HCT116 (cell line): ENCODE data around the gene GRM4. TPM values are rescaled to one million over a fixed set of nuclear protein-coding genes. Genes with fewer than 3 reads are reported as not detected.

Source experiments
- ATAC-seq: fragments of 200-7000 bp; cut with Tn5 transposase; 2 replicates; pipeline ENCODE4 v1.9.1; 2020; ENCODE audit warnings: mild to moderate bottlenecking, moderate library complexity
- BruUV-seq: library from RNA; stranded (reverse); fragments of 400-500 nt; replicated peaks from 2 replicates; lab custom pipeline; 2021; lab: Mats Ljungman, UMichigan
- CTCF ChIA-PET: fragments of 300-600 bp; sonication (Branson Sonifier 250); formaldehyde crosslinking; loops from one replicate; lab custom pipeline; 2021; ENCODE audit warnings: antibody characterized with exemption; lab: Charles Lee
- POLR2A ChIA-PET: fragments of 300-600, 350-600 bp; sonication (Branson Sonifier 250); formaldehyde crosslinking; loops from one replicate; lab custom pipeline; 2021; ENCODE audit warnings: antibody characterized with exemption; lab: Charles Lee
- RAD21 ChIA-PET, 2 experiments: fragments of 300-600 bp; sonication (Branson Sonifier 250); formaldehyde crosslinking; loops; one replicate each; lab custom pipeline; 2023; ENCODE audit warnings: low total read pairs in 2 of 2; ENCODE audit not compliant: uncharacterized antibody in 2 of 2, unreplicated experiment in 2 of 2, low non-redundant PET in 1 of 2; lab: Charles Lee
- DNase-seq: peaks from one replicate; pipeline ENCODE4 v3.0.0-alpha.2; 2010; ENCODE audit warnings: low read depth, low spot score
- H2AFZ ChIP-seq: fragments of 200-600 bp; shearing (Covaris generic), sonication (generic); 2 replicates; pipeline ENCODE4 v1.6.1; 2017; ENCODE audit warnings: low read depth, mixed run types, mixed read lengths, antibody characterized with exemption, low read length; ENCODE audit not compliant: poor library complexity, severe bottlenecking
- H3K27ac ChIP-seq: 2 replicates; pipeline ENCODE4 v1.5.1; 2012; ENCODE audit warnings: low read depth, low read length
- H3K27me3 ChIP-seq: fragments of 200-600 bp; sonication (generic); 2 replicates; pipeline ENCODE4 v1.6.1; 2016; ENCODE audit warnings: mixed run types, low read length, mixed read lengths; ENCODE audit not compliant: insufficient read depth
- H3K36me3 ChIP-seq, 2 experiments: fragments of 200-500 bp in 1 of 2; fragments of 200-600 bp in 1 of 2; sonication (Bioruptor generic) in 1 of 2; sonication (generic) in 1 of 2; 2 replicates each; pipeline versions ENCODE4 v1.5.1 to v1.6.1; 2014 to 2016; ENCODE audit warnings: low read length in 2 of 2, inconsistent platforms in 1 of 2, mixed read lengths in 1 of 2, mixed run types in 1 of 2; ENCODE audit not compliant: insufficient read depth in 2 of 2, control insufficient read depth in 1 of 2
- H3K4me1 ChIP-seq, 2 experiments: fragments of 200-600 bp in 1 of 2; sonication (generic) in 1 of 2; 2 replicates each; pipeline versions ENCODE4 v1.5.1 to v1.6.1; 2012 to 2017; ENCODE audit warnings: low read length in 2 of 2, inconsistent platforms in 1 of 2, mild to moderate bottlenecking in 1 of 2, mixed read lengths in 1 of 2, mixed run types in 1 of 2, moderate library complexity in 1 of 2; ENCODE audit not compliant: insufficient read depth in 2 of 2, control insufficient read depth in 1 of 2
- H3K4me2 ChIP-seq: fragments of 200-600 bp; sonication (generic); 2 replicates; pipeline ENCODE4 v1.6.1; 2017; ENCODE audit warnings: mixed run types, low read length, mixed read lengths
- H3K4me3 ChIP-seq, 2 experiments: fragments of 200-600 bp in 1 of 2; sonication (generic) in 1 of 2; replicated peaks in 1 of 2; 2 replicates each; pipeline ENCODE4 v1.5.1; 2011 to 2016; ENCODE audit warnings: low read length in 2 of 2, control low read depth in 1 of 2, low read depth in 1 of 2, mild to moderate bottlenecking in 1 of 2, mixed read lengths in 1 of 2, mixed run types in 1 of 2
- H3K79me2 ChIP-seq: fragments of 200-600 bp; sonication (generic); 2 replicates; pipeline ENCODE4 v1.6.1; 2017; ENCODE audit warnings: mild to moderate bottlenecking, mixed run types, low read length, moderate library complexity, mixed read lengths; ENCODE audit not compliant: insufficient read depth
- H3K9ac ChIP-seq: fragments of 200-600 bp; sonication (generic); 2 replicates; pipeline ENCODE4 v1.6.1; 2016; ENCODE audit warnings: low read length, mixed read lengths
- H3K9me2 ChIP-seq: fragments of 200-600 bp; sonication (generic), shearing (Covaris generic); 2 replicates; pipeline ENCODE4 v1.6.1; 2017; ENCODE audit warnings: mixed run types, mild to moderate bottlenecking, moderate library complexity; ENCODE audit not compliant: insufficient read depth
- H3K9me3 ChIP-seq, 2 experiments: fragments of 200-500 bp in 1 of 2; fragments of 200-600 bp in 1 of 2; sonication (Bioruptor generic) in 1 of 2; sonication (generic) in 1 of 2; 2 replicates each; pipeline ENCODE4 v1.6.1; 2014 to 2017; ENCODE audit warnings: low read length in 2 of 2, mixed read lengths in 2 of 2, inconsistent platforms in 1 of 2, low read depth in 1 of 2, mild to moderate bottlenecking in 1 of 2, mixed run types in 1 of 2, moderate library complexity in 1 of 2; ENCODE audit not compliant: control insufficient read depth in 1 of 2, insufficient read depth in 1 of 2
- H4K20me1 ChIP-seq: fragments of 200-600 bp; sonication (generic), shearing (Covaris generic); 2 replicates; pipeline ENCODE4 v1.6.1; 2017; ENCODE audit warnings: mixed run types, mild to moderate bottlenecking, moderate library complexity; ENCODE audit not compliant: insufficient read depth
- CBX3 ChIP-seq: IDR thresholded peaks from 2 replicates; pipeline ENCODE4 v1.6.1; 2012; ENCODE audit warnings: low read depth
- CEBPB ChIP-seq: IDR thresholded peaks from 2 replicates; pipeline ENCODE4 v1.6.1; 2012; ENCODE audit warnings: low read depth
- EGR1 ChIP-seq: IDR thresholded peaks from 2 replicates; pipeline ENCODE4 v1.6.1; 2012; ENCODE audit warnings: low read depth
- ELF1 ChIP-seq: IDR thresholded peaks from 2 replicates; pipeline ENCODE4 v1.6.1; 2012; ENCODE audit warnings: low read depth, borderline replicate concordance
- JUND ChIP-seq: IDR thresholded peaks from 2 replicates; pipeline ENCODE4 v1.6.1; 2012
- SIN3A ChIP-seq: IDR thresholded peaks from 2 replicates; pipeline ENCODE4 v1.6.1; 2012; ENCODE audit warnings: low read depth
- SP1 ChIP-seq: IDR thresholded peaks from 2 replicates; pipeline ENCODE4 v1.6.1; 2012; ENCODE audit warnings: low read depth
- SRF ChIP-seq: IDR thresholded peaks from 2 replicates; pipeline ENCODE4 v1.6.1; 2012; ENCODE audit warnings: low read depth
- TCF7L2 ChIP-seq: IDR thresholded peaks from 2 replicates; pipeline ENCODE4 v1.7.0; 2011; ENCODE audit warnings: borderline replicate concordance, inconsistent platforms; ENCODE audit not compliant: insufficient read depth, insufficient read length; ENCODE audit errors: extremely low read depth
- YY1 ChIP-seq: IDR thresholded peaks from 2 replicates; pipeline ENCODE4 v1.6.1; 2011; ENCODE audit warnings: low read length, low read depth, moderate library complexity, mild to moderate bottlenecking; ENCODE audit not compliant: insufficient replicate concordance; ENCODE audit errors: extremely low read depth
- ZNF274 ChIP-seq: fragments of 200-500 bp; sonication (Bioruptor generic); IDR thresholded peaks from 2 replicates; pipeline ENCODE4 v1.6.1; 2014; ENCODE audit warnings: mild to moderate bottlenecking, low read depth, low read length, inconsistent platforms
- intact Hi-C: fragments of 100-400 bp; cut with micrococcal nuclease; formaldehyde crosslinking; loops from 2 replicates; pipeline ENCODE4 v1.10.0; 2022
- total RNA-seq: library from RNA; stranded (reverse); gene quantifications from one replicate; pipeline ENCODE4 v1.2.1, GENCODE V29; 2021; ENCODE audit not compliant: unreplicated experiment
- TF ChIP-seq, protein P1 (sequence below): IDR thresholded peaks from 2 replicates; pipeline ENCODE4 v1.6.1; 2012; ENCODE audit warnings: low read depth
- TF ChIP-seq, protein P2 (sequence below): IDR thresholded peaks from 2 replicates; pipeline ENCODE4 v1.6.1; 2011; ENCODE audit warnings: mild to moderate bottlenecking, low read length, moderate library complexity; ENCODE audit not compliant: insufficient replicate concordance; ENCODE audit errors: extremely low read depth
- TF ChIP-seq, protein P3 (sequence below): IDR thresholded peaks from 2 replicates; pipeline ENCODE4 v1.6.1; 2012

GRM4 gene
- total RNA-seq, 1 experiment from 2014 or later: 2.6 TPM

DNA sequence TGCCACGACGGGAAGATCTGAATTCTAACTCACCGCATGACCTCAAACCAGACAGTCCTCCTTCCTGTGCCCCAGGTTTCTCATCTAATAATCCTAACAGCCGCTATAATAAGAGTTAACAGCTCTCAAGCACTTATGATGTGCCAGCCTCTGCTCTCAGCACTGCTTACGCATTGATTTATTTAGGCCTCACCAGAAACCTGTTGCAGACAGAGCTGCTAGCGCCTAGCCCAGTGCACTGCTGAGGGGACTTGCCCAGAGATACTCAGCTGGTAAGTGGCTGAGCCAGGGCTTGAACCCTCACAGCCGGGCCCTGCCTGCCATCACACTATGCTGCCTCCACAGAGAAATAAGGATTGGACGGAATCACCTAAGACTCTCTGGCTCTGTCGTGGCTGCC, 37.7 kb downstream of the GRM4 start:
- no peak for ATAC-seq
- H3K36me3 ChIP-seq: no peaks in the 10 kb centered on the region
- no peaks in the 10 kb centered on the region for H3K9me3 ChIP-seq
- no peak overlapping the region for H3K4me3 ChIP-seq
- no TSS peak for BruUV-seq
- ChIA-PET POLR2A (no interaction called here), RAD21 (no interaction called here), CTCF (no interaction called here)
- no peaks in the 10 kb centered on the region for H4K20me1 ChIP-seq
- no peak overlapping the region for H3K9ac ChIP-seq
- H3K4me1 ChIP-seq: no peaks in the 10 kb centered on the region
- no peak overlapping the region for H3K4me2 ChIP-seq
- H3K27me3 ChIP-seq: peaks cover 18% of the 10 kb centered on the region
- no peaks in the 10 kb centered on the region for H3K9me2 ChIP-seq
- no peaks in the 10 kb centered on the region for H3K79me2 ChIP-seq
- no peak overlapping the region for H3K27ac ChIP-seq
- intact Hi-C loops: no loop called here
- no peak overlapping the region for H2AFZ ChIP-seq
- no peak for DNase-seq
- no peak for TF ChIP-seq SRF

DNA sequence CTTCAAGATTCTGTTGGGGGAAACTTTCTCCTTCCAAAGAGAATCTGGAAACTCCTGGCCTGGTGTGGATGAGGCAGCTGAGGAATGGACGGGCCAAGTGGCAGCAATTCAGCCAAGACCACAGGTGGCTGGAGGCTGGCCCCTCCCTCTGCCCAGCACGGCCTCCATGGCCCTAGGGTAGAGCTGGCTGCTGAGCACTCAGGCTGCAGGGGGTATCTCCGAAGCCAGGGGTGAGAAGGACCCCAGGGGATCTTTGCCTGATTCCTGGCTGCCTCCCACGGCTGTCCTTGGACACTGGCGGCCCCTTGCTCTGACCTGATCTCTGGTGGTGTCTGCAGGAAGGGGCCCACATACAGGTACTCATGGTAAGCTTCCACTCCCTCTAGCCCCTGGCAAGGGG, 39.0 kb downstream of the GRM4 start:
- Histone ChIP-seq H4K20me1 (no peaks in the 10 kb centered on the region), H2AFZ (no peak overlapping the region), H3K9me2 (no peaks in the 10 kb centered on the region), H3K4me2 (no peak overlapping the region), H3K4me3 (no peak overlapping the region), H3K79me2 (no peaks in the 10 kb centered on the region), H3K36me3 (no peaks in the 10 kb centered on the region), H3K4me1 (no peaks in the 10 kb centered on the region), H3K9me3 (no peaks in the 10 kb centered on the region), H3K27ac (no peak overlapping the region), H3K27me3 (peaks cover 6% of the 10 kb centered on the region; the same call in 1 of the 2 replicates), H3K9ac (no peak overlapping the region)
- CTCF ChIA-PET: no interaction called here
- ATAC-seq (no peak), DNase-seq (no peak)
- intact Hi-C loops: no loop called here
- RAD21 ChIA-PET: no interaction called here
- POLR2A ChIA-PET: no interaction called here
- BruUV-seq: no TSS peak
- TF ChIP-seq JUND: no peak
- TF ChIP-seq, protein P1, sequence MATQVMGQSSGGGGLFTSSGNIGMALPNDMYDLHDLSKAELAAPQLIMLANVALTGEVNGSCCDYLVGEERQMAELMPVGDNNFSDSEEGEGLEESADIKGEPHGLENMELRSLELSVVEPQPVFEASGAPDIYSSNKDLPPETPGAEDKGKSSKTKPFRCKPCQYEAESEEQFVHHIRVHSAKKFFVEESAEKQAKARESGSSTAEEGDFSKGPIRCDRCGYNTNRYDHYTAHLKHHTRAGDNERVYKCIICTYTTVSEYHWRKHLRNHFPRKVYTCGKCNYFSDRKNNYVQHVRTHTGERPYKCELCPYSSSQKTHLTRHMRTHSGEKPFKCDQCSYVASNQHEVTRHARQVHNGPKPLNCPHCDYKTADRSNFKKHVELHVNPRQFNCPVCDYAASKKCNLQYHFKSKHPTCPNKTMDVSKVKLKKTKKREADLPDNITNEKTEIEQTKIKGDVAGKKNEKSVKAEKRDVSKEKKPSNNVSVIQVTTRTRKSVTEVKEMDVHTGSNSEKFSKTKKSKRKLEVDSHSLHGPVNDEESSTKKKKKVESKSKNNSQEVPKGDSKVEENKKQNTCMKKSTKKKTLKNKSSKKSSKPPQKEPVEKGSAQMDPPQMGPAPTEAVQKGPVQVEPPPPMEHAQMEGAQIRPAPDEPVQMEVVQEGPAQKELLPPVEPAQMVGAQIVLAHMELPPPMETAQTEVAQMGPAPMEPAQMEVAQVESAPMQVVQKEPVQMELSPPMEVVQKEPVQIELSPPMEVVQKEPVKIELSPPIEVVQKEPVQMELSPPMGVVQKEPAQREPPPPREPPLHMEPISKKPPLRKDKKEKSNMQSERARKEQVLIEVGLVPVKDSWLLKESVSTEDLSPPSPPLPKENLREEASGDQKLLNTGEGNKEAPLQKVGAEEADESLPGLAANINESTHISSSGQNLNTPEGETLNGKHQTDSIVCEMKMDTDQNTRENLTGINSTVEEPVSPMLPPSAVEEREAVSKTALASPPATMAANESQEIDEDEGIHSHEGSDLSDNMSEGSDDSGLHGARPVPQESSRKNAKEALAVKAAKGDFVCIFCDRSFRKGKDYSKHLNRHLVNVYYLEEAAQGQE: no peak
- TF ChIP-seq ELF1: no peak
- TF ChIP-seq ZNF274: no peak
- no peak for TF ChIP-seq TCF7L2
- no peak for TF ChIP-seq CBX3
- no peak for TF ChIP-seq SIN3A
- no peak for TF ChIP-seq YY1
- TF ChIP-seq EGR1: no peak
- no peak for TF ChIP-seq CEBPB
- no peak for TF ChIP-seq SP1
- TF ChIP-seq, protein P2, sequence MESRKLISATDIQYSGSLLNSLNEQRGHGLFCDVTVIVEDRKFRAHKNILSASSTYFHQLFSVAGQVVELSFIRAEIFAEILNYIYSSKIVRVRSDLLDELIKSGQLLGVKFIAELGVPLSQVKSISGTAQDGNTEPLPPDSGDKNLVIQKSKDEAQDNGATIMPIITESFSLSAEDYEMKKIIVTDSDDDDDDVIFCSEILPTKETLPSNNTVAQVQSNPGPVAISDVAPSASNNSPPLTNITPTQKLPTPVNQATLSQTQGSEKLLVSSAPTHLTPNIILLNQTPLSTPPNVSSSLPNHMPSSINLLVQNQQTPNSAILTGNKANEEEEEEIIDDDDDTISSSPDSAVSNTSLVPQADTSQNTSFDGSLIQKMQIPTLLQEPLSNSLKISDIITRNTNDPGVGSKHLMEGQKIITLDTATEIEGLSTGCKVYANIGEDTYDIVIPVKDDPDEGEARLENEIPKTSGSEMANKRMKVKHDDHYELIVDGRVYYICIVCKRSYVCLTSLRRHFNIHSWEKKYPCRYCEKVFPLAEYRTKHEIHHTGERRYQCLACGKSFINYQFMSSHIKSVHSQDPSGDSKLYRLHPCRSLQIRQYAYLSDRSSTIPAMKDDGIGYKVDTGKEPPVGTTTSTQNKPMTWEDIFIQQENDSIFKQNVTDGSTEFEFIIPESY: no peak
- TF ChIP-seq, protein P3, sequence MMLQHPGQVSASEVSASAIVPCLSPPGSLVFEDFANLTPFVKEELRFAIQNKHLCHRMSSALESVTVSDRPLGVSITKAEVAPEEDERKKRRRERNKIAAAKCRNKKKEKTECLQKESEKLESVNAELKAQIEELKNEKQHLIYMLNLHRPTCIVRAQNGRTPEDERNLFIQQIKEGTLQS: no peak
